HPDE6-E6E7 (cell line): Measurements from ENCODE around the gene PYGL.
"Not testable (repeated sequence)": the region's sequence is repeated elsewhere in the genome, so short reads cannot be mapped to it uniquely, and the experiment has no call there.

ENCODE experiments used
- DNase-seq: peaks from one replicate; pipeline ENCODE4 v3.0.0; 2011; ENCODE audit warnings: missing footprints; ENCODE audit errors: extremely low spot score

Gene PYGL

DNA sequence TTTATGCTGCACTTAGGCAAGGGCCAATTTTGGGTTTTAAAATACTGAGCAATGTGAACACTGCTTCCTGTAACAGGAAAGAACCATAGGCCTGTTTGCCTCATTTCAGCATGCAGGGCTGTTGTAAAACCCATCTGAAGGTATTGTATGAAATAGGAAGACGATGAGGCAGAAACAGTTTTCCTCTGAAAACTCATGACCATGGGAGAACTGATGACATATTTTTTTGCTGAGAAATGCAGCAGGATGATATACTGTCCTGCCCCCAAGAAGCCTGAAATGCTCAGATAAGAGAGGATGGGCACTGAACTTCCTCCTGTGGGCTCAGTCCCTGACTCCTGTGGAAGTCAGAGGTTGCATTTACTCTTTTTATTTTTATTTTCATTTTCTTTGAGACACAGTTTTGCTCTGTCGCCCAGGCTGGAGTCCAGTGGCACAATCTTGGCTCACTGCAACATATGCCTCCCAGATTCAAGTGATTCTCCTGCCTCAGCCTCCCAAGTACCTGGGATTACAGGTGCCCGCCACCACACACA is 17.4 kb downstream of the PYGL start:
- DNase-seq: no peak

DNA sequence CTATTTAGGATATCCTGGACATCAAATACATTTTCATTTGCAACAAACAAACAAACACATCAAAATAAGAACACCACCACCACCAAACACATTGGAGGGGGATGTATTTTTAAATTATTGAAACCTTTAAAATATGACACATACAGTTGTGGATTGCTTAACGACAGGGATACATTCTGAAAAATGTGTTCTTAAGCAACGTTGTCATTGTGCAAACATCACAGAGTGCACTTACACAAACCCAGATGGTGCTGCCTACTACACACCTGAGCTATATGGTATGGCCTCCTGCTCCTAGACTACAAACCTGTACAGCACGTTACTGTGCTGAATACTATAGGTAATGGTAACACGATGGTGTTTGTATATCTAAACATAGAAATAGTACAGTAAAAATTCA is 19.4 kb downstream of the PYGL start:
- DNase-seq: no peak

DNA sequence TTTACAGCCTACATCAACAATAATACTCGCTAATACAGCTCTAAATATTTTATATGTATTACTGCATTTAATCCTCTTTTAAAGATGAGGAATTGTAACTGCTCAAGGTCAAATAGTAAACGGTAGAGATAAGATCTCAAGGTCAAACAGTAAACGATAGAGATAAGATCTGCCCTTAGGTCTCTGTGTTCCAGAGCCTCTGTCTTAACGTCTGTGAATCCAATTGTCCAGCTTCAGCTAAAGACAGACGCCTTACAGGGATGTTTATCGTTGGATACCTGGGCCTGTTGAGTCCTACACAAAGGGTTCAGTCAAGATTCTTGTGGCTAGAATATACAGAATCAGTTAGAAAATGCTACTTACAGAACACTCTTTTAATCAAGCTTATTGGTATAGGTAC is 20.0 kb downstream of the PYGL start:
- no peak for DNase-seq

DNA sequence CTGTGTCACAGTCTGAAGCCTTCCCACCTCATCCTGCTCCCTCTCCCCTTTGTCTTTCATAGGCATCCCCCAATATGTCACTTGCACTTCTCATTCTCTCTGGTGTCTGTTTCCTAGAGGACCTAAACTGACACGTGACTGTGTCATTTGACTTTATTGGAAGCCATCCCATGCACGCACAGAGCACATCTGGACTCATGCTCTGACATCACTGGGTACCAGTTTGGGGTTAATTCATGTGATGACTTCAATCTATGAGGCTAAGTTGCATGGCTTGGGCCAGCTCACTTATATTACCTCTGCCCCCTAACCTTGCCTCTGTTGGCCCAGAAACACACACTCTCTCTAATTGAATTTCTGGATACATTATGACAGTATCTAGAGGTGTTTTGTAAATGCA is 21.5 kb downstream of the PYGL start:
- DNase-seq: no peak

DNA sequence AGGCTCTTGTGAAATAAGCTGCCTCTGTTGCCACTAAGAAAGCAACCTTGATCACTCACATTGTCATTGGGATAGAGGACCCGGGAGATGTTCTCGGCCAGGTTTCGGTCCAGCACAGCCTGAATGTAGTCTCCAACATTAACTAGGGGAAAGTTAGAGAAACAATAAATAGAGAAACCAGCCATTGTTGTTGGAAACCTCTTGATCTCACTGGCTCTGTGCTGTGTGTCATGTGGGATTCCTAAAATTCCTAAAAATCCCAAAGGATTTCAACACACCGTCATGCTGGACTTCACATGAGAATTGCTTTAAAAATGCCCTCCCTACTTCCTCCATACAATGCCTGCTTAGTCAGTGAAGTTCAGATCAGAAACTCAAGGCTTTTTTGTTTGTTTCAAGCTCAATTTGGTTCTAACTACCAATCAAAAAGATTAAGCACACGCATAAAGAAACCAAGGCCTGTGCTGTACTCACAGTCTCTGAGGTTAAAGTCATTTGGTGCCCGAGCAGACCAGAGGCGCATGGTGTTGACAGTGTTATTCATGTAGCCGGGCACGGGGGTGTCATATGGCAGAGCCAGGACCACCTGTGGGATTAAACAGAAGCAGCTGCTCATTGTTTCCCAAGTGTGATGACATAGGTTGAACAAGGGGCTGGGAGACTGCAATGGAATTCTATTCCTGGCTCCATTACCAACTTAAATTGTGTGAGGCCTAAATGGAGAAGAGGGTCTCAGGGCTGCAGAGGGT is 23.6 kb downstream of the PYGL start:
- DNase-seq: no peak

DNA sequence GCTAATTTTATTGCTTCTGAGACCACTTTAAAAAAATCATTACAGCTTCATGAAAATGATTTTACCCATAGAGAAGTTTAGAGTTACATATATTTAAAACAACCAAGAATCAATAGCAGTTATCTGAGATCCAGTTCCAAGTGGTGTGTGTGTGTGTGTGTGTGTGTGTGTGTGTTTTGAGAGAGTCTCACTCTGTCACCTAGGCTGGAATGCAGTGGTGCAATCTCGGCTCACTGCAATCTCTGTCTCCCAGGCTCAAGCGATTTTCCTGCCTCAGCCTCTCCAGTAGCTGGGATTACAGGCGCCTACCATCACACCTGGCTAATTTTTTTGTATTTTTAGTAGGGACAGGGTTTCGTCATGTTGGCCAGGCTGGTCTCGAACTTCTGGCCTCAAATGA is 24.8 kb downstream of the PYGL start:
- not testable (repeated sequence) for DNase-seq

DNA sequence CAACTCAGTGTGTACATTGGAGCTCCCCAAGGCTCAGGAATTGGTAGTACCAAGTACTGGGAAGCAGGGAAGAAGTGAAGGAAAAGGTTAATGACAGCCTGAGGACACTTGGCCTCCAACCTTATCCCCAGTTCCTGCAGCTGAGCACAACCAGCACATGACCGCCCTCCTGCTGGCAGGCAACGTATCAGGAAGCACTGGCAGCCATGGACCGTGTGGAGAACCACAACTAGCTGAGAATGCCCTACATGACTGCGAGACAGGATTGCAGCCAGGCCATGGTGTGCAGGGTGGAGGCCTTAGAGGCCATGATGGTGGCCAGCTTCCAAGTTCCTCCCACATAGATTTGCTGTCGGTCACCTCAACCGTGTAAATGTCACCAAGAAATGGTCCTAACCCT is 26.8 kb downstream of the PYGL start:
- DNase-seq: no peak

DNA sequence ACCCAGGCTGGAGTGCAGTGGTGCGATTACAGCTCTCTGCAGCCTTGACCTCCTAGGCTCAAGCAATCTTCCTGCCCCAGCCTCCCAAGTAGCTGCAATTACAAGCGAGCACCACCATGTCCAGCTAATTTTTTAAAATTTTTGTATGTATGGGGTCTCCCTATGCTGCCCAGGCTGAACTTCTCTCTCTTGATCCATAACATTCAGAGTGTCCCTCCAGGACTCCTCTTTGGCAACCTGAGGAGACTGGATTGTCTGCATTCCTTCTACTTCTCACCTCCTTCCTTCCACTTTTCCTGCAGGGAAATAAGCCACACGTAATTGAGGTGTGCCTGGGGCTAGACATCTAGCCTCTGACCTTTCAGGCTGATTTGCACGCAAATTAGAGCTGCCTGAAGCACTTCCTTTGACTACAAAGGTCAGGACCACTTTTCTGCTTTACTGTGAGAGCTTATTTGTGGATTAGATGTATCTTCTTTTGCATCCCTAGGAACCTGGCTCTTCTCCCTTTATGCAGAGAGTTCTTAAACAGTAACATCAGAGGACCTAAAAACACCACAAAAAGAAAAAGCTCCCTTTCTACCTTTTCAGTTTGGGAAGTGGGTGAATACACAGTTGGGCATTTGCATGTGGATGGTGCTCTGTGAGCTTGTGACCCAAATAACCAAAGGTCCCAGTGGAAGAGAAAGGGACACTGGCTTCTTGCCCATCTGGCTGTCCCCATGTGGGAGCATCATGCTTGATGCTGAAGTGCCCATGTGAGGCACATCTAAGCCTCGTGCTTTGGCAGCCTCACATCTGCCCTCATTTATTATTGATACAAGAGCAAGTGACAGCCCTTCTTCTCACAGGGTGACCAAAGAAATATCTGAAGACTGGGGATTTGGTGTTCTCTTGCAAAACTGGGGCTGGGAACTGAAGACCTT is 33.5 kb downstream of the PYGL start:
- DNase-seq: no peak

DNA sequence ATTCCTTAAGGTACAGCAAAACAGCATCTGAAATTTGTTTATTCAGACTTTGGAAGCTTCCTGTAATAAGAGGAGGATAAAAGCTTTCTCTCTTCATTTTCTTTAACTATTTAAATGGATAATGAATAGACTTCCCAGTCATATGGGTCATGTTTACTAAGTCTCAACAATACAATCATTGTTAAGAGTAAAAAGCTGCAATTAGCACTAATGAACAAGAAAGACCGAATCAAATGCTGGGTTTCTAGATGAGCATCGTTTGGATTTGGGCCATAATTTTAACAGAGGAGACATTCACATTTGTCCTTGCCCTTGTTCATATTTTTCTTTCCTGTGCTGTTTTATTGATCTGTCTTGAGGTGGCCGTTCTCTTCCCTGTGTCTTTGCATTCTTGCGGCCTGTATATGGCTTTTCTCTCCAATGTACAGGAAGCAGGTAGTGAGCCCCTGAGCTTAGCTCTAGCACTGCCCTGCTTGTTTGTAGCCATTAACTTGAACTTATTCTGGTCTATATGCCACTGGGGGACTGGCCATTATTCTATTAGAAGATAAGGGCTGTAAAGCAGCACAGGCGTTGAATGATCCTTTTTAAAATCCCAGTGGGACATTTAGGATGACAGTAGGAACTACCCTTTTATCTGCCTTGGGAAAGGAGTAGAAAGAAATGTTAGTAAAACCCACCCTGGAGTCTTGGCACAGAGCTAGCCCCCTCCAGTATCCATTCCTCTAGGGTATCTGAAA is 37.8 kb downstream of the PYGL start:
- no peak for DNase-seq

DNA sequence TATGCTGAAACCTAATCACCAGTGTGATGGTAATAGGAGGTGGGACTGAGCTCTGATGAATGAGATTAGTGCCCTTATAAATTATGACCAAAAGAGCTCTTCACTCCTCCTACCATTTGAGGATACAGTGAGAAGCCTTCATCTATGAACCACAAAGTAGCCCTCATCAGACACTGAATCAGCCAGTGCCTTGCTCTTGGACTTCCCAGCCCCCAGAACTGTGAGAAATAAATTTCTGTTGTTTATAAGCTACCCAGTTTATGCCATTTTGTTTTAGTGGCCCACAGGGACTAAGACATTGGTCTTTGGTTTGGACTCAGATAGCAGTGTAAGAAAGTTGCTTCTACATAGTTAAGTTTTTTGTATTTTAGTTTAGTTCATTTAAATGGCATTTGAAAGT is 39.6 kb downstream of the PYGL start:
- DNase-seq: no peak

DNA sequence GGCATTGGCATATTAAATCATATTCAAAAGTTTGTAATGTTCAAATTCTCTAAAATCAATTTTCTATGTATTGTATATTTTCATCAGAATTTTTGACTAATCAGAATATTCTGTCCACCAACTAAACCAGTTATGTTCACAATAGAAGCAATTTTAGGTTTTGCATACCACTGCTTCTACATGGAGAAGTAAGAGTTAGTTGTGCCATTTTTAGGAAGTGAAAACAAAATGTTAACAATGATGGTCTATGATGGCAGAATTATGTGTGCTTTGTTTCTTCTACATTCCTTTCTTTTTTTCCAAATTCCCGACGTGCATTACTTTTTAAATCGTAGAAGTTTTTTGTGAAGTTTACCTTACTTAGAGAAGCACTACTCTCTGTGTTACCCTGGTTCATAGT is 42.9 kb downstream of the PYGL start:
- no peak for DNase-seq

DNA sequence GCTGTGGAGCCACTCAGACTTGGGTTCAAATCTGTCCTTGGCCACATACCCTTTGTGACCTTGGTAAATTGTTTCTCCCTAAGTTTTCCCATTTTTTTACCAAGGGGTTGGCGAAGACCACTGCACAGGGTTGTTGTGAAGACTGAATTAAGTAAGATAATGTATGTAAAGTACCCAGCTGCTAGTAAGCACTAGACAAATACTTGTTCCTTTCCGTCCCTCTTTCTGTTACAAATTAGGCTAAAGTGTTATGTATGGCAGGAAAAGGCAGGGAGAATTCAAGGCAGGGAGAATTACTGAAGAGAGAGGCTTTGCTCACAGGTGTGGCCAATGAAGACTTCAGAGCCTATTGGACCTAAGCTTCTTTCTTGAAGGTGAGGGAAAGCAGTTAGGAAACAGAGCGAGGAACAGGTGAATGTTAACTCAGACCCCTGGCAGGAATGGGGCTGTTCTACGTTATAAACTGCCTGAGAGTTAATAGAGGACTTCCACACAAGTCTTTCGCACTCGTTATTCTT is 46.6 kb downstream of the PYGL start:
- no peak for DNase-seq

DNA sequence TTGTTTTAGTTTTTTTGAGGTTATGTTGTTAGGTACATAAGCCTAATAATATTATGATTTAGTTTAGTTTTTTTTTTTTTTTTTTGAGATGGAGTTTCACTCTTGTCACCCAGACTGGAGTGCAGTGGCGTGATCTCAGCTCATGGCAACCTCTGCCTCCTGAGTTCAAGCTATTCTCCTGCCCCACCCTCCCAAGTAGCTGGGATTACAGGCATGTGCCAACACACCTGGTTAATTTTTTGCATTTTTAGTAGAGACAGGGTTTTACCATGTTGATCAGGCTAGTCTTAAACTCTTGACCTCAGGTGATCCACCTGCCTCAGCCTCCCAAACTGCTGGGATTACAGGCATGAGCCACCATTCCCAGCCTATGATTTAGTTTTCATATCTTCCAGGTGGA is 47.3 kb downstream of the PYGL start:
- not testable (repeated sequence) for DNase-seq

DNA sequence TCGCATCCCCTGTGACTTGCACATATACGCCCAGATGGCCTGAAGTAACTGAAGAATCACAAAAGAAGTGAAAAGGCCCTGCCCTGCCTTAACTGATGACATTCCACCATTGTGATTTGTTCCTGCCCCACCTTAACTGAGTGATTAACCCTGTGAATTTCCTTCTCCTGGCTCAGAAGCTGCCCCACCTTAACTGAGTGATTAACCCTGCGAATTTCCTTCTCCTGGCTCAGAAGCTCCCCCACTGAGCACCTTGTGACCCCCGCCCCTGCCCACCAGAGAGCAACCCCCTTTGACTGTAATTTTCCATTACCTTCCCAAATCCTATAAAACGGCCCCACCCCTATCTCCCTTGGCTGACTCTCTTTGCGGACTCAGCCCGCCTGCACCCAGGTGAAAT is 47.9 kb downstream of the PYGL start:
- not testable (repeated sequence) for DNase-seq

DNA sequence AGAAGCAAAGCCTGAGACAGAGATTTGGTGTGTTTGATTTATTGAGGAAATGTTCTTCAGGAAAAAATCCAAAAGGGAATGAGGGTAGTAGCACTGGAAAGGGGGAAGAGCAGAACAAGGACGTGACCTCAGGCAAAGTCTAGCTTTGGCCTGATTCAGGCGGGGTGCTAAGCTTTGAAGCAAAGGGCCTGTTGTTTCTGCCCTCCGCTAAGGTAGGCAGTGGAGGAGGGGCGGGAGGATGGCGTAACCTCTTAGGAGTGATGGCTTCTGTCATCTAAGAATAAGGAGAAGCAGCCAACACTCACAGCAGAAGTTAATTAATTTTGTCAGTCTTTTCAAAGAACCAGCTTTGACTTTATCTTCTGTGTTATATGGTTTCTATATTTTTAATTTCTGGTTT is 52.0 kb downstream of the PYGL start:
- no peak for DNase-seq

DNA sequence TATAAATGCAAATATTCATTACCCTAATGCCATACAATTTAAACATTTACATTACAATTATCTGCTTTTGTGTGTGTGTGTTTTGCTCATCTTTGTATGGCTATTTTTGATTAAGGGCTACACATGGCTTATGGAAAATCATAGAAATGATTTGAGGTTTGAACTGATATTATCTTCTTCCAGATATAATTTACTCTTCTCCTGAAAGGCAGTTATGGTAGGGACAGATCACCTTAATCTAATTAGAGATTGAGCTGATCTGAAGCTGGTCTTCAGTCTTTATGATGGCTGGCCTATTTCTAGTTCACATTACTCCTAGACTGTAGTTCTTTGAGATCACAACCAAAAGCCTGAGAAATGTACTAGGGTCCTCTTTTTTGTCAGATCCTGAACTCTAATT is 56.8 kb downstream of the PYGL start:
- DNase-seq: no peak

DNA sequence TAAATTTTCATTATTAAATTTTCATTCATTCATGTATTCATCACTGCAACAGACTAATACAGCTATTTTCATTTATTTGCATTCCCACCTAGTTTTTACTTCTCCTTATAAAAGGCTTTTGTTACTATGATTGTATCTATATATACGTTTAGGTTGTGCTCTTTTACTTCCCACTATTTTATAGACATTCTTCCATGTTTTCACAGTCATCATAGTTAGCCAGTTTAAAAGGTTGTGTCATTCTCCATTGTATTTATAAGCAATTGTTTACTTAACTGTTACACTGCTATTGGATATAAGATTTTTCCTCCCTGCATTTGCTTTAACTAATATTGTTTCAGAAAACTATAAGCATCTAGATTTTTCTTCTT is 60.5 kb downstream of the PYGL start:
- no peak for DNase-seq

DNA sequence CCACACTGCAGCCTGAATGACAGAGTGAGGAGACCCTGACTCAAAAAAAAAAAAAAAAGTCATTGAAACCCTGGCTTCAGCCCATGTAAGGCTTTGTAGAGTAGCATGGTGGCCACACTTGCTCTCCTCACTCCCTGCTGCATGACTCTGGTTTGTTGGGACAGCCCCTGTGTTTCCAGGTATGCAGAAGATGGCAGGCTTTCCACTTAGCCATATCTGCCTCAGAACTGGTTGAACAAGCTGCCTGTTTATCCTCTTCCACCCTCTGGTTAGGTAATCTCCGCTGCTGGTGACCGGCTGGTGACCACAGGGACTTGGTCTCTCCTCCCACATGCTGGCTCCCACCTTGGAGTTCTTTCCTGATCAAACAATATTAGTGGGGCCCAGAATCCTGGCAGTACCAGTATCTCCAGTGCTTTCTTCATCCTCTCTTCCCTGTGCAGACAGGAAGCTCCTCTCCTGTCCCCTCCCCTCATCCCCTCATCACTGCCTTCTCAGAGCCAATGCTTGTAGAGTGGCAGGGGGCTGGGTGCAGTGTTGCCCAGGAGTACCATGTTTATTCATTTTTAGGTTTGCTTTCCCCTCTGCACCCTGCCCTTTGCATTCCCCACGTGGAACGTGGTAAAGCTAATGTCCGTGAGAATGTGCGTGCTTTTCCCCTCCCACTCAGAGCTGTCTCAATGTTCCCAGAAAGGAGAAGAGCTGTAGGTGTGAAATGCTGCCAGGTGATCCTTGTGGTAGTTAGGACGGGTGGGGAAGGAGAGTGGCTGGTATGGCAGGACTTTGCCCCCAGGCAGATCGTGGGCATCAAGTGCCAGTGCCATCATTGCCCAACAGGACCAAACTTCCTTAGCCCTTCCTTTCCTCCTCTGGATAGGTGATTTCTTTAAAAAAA is 61.1 kb downstream of the PYGL start:
- no peak for DNase-seq

DNA sequence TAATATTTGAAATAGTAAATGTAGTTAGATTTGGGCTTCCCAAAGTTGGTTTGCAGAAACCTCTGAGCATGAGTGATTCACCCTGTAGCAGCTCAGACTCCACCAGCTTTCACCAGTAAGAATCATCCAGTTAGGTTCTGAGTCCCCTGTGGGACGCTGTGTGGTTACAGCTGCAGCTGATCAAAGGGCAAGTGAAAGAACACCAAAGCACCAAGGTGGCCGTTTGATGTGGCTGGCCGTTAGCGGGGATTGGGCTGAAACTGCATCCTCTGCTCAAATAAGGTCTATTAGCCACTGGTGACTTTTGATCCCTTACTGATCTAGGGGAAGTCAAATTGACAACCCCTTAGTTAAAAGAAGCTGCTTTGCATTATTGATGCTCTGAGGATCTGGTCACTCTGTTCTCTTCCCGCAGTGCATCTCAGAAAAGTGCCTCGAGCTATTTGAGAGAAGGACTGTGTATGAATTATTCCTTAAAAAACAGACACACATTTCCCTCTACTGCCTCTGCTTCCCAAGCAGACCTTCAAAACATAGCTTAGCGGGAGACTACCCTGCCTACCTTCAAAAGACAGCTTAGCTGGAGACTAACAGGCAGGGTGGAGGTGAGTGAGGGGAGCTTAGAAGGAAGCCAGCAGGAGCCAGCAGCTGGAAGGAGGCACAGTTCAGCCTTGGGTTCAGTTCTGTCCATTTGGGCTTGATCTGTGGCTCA is 68.8 kb downstream of the PYGL start:
- no peak for DNase-seq

DNA sequence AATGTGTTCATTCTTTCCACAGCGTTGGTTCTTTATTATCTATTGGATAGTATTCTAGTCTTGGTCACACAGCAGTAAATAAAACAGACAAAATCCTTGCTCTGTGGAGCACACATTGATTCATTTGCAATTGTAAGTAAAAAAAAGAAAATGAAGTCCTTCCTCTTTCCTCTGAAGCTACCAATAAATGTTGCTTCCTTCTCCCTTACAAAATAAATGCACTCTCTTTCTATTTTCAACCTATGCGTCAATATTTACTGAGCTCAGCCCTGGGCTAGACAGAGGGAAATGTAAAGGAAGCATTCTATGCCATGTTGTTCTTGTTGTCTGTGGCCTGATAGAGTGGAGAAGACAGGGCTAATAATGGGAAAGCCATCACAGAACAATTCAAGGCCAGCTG is 69.5 kb downstream of the PYGL start:
- no peak for DNase-seq
